RWPE1 (cell line): Measurements from ENCODE around the gene RAB35.

Experiments
- CTCF ChIA-PET: fragments of 350-600 bp; sonication (Branson Sonifier 250); formaldehyde crosslinking; extraction: SDS; loops from one replicate; lab custom pipeline; 2021; lab: Yijun Ruan, JAX
- POLR2A ChIA-PET: fragments of 400-600 bp; formaldehyde crosslinking; extraction: SDS; loops from one replicate; lab custom pipeline; 2020; ENCODE audit warnings: antibody characterized with exemption; ENCODE audit not compliant: low non-redundant PET; lab: Yijun Ruan, JAX
- DNase-seq: peaks from one replicate; pipeline ENCODE4 v3.0.0; 2012; ENCODE audit warnings: low spot score
- H3K27ac ChIP-seq: fragments of 450-650 bp; 2 replicates; pipeline ENCODE4 v1.5.1; 2017
- TF ChIP-seq, protein P1 (sequence below): fragments of 450-650 bp; conservative IDR thresholded peaks from 2 replicates; pipeline ENCODE4 v1.5.1; 2017; ENCODE audit warnings: low read depth, mild to moderate bottlenecking

Gene RAB35

DNA sequence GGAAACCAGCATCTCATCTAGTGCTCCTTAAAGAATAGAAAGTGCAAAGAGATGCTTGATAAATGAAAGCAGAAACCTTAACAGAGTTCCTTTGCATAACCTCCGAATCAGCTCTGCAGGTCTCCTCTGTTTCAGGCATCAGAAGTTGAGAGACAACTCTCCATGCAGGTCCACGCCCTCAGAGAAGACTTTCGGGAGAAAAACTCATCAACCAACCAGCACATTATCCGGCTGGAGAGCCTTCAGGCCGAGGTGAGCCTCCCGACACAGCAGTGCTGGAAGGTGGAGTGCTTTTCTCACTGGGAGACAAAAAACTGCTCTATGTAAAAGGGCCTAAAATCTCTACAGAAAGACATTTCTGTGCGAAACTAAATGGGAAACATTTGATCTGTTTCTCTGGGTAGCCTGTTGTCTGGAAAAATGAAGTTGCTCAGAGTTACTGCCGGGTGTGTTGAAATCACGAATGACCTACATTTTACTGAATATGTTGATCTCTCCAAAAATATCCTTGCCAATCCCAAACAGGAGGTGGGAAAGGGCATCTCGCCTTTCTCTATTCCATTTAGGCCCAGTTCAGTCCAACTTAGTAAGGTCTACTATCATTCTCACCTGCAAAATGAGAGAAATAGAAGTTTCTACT lies 54.9 kb downstream of the RAB35 start:
- ChIA-PET CTCF (no interaction called here), POLR2A (no interaction called here)
- H3K27ac ChIP-seq = peak overlapping the region; percentile 55
- TF ChIP-seq, protein P1, sequence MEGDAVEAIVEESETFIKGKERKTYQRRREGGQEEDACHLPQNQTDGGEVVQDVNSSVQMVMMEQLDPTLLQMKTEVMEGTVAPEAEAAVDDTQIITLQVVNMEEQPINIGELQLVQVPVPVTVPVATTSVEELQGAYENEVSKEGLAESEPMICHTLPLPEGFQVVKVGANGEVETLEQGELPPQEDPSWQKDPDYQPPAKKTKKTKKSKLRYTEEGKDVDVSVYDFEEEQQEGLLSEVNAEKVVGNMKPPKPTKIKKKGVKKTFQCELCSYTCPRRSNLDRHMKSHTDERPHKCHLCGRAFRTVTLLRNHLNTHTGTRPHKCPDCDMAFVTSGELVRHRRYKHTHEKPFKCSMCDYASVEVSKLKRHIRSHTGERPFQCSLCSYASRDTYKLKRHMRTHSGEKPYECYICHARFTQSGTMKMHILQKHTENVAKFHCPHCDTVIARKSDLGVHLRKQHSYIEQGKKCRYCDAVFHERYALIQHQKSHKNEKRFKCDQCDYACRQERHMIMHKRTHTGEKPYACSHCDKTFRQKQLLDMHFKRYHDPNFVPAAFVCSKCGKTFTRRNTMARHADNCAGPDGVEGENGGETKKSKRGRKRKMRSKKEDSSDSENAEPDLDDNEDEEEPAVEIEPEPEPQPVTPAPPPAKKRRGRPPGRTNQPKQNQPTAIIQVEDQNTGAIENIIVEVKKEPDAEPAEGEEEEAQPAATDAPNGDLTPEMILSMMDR = no peak
- no peak for DNase-seq

DNA sequence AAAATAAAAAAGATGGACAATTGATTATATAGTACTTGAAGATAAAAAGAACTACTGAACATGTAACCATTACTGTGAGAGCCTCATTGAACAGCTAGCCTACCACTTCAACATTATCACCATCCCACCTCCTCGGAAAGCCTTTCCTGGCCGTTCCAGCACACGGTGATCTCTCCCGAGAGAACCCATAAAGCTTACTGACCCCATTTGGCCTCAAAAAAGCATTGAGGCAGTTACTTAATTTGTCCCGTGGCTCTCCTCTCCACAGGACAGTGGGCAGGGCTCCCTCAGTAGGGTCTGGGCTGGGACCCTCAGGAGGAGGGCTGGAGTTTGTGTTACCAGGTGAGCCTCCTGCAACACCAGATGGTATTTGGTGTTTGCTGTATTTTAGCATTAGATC lies 55.8 kb downstream of the RAB35 start:
- CTCF ChIA-PET = no interaction called here
- DNase-seq = no peak
- TF ChIP-seq, protein P1 = no peak
- POLR2A ChIA-PET = no interaction called here
- H3K27ac ChIP-seq = peak overlapping the region; percentile 95

DNA sequence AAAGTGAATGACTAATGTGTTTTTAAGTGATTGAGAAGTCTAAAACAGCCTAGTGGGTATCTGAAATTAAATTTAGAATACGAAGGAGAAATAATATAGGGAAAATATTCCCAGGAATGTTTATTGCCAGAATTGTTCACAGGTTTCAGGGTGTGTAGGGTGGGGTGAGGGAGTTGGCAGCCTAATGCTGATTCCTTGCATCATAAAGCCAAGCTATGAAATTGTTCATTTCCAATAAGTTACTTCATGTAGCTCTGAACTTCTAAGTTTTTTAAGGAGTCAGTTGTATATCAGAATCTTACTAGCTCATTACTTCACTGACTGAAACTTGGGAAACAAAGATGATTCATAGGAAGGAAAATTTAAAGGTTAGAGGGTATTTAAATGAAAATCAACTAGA lies 56.4 kb downstream of the RAB35 start:
- peak overlapping the region; percentile 98 for H3K27ac ChIP-seq
- TF ChIP-seq, protein P1 = no peak
- POLR2A ChIA-PET = no interaction called here
- CTCF ChIA-PET = interaction anchor here (0.6 kb wide), 1 partner anchor 453 kb away, joined by 3 read pairs; no protein-coding TSS in a partner anchor
- no peak for DNase-seq

DNA sequence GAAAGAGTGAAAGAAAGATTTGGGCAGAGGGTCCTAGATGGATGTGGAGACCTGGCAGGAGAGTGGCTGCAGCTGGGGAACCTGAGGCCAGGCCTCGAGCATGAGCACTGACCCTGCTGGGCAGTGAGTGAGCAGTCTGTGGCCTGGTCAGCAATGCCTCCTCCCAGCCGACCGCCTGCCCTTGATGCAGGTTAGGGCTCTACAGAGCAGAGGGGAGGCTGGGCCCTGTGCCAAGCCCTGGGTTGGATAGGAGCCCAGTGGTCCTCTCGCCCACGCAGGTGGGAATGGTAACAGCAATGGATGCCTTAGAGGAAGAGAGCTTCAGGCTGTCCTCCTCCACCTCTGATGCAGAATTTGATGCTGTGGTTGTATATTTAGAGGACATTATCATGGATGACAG lies 59.8 kb downstream of the RAB35 start:
- ChIA-PET CTCF (interaction anchor here (1.4 kb wide), 1 partner anchor 30 kb away, joined by 4 read pairs; no protein-coding TSS in a partner anchor), POLR2A (no interaction called here)
- no peak for DNase-seq
- peak overlapping the region; percentile 98 for H3K27ac ChIP-seq
- TF ChIP-seq, protein P1 = no peak

DNA sequence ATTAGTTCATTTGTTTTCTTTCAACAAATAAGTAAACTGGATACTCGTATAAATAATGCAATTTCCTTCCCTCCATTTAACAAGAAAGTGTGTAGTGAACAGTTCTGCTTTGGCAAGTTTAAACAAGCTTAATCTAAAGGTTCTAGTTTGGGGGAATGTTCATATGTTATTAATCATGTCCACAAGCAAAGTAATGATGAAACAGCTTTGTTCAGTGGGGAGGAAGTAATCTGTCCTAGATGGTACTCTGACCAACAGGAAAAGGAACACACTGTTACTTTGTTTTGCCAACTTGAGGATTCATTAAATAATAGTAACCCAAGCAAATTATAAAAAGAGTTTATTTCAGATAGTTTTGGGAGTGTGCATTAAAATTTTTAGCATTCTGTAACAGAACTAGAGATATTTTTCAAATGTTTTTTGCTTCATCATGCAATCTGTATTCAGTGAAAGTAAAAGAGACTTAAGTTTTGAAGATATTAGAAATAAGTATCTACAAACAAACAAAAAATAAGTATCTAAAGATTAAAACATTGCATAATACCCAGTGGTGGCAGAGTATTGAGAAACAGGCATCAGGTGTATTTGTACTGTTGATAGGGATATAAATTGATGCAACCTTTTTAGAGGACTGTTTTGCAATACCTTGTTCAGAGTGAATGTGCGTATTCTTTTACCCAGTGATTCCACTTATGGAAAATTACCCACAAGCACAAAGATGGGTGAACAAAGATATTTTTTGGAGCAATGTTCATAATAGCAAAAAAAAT lies 61.1 kb downstream of the RAB35 start:
- POLR2A ChIA-PET = no interaction called here
- peak; percentile 73 for DNase-seq
- H3K27ac ChIP-seq = peak overlapping the region; percentile 96; the same call in 1 of the 2 replicates
- TF ChIP-seq, protein P1 = no peak
- CTCF ChIA-PET = no interaction called here

DNA sequence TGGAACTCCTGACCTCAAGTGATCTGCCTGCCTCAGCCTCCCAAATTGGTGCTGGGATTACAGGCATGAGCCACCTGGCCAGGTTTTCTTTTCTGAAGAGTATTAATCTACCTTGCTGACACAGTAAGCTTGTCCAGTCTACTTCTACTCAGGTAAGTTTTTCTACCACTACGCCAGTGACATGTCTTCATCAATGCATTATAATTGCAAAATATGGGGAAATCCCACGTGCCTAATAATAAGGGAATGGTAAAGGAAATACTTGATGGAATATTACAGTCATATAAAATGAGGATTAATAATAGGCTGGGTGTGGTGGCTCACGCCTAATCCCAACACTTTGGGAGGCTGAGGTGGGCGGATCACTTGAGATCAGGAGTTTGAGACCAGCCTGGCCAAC lies 62.3 kb downstream of the RAB35 start:
- H3K27ac ChIP-seq = peak overlapping the region; percentile 96
- DNase-seq = no peak
- ChIA-PET POLR2A (no interaction called here), CTCF (no interaction called here)
- TF ChIP-seq, protein P1 = no peak
